ENCODE measurements around the gene PAK5. TPM values are rescaled to one million over a fixed set of nuclear protein-coding genes. Genes with fewer than 3 reads are reported as not detected.

The PAK5 gene
- total and polyA plus RNA-seq, 9 of the 15 experiments (the other 6 are each of a cell fraction or from before 2014, with no cell fraction given), result not detected

- Histone ChIP-seq H3K36me3 (ENCODE audit: control insufficient read depth, insufficient read depth, low read length) (no peaks in the 10 kb centered on the region), H3K4me2 (ENCODE audit: insufficient read depth, low read length) (no peak overlapping the region), H3K9me3 (replicated peaks; ENCODE audit: control insufficient read depth, insufficient read depth, low read depth, low read length) (no peaks in the 10 kb centered on the region), H3K4me1 (replicated peaks in 1 of 2; ENCODE audit: control insufficient read depth in 2 of 2, insufficient read depth in 2 of 2, low read length in 2 of 2) (no peaks in the 10 kb centered on the region), H3K27me3 (ENCODE audit: control insufficient read depth in 2 of 2, insufficient read depth in 2 of 2, low read length in 2 of 2) (no peaks in the 10 kb centered on the region), H3K27ac (ENCODE audit: extremely low read depth, low read depth, low read length) (no peak overlapping the region), H3K9me1 (ENCODE audit: control insufficient read depth, insufficient read depth, low read length) (no peaks in the 10 kb centered on the region), H3K4me3 (no peak overlapping the region), H3K9ac (ENCODE audit: insufficient read depth in 1 of 2, low read depth in 2 of 2, low read length in 2 of 2) (no peak overlapping the region), H3K79me2 (ENCODE audit: control insufficient read depth, insufficient read depth, low read length) (no peaks in the 10 kb centered on the region), H4K20me1 (replicated peaks; ENCODE audit: control insufficient read depth, insufficient read depth, low read length) (no peaks in the 10 kb centered on the region), H2AFZ (ENCODE audit: low read depth, low read length) (no peak overlapping the region)
- no peak for TF ChIP-seq CEBPZ (IDR thresholded peaks at IDR 0.05; ENCODE audit: borderline replicate concordance, low read depth, low read length)
- no peak for TF ChIP-seq YY1 (IDR thresholded peaks at IDR 0.05; ENCODE audit: borderline replicate concordance in 1 of 3, control insufficient read depth in 1 of 3, extremely low read depth in 1 of 3, insufficient read depth in 3 of 3, insufficient read length in 1 of 3, insufficient replicate concordance in 2 of 3, low read depth in 1 of 3, low read length in 2 of 3)
- TF ChIP-seq FOS (IDR thresholded peaks at IDR 0.05; ENCODE audit: extremely low read depth, insufficient read length), result no peak
- no peak for TF ChIP-seq THRAP3 (IDR thresholded peaks at IDR 0.05; ENCODE audit: borderline replicate concordance)
- TF ChIP-seq THRA (IDR thresholded peaks at IDR 0.05), result no peak
- no peak for TF ChIP-seq FOXM1 (IDR thresholded peaks at IDR 0.05; ENCODE audit: low read depth)
- TF ChIP-seq FOXM1 (CRISPR knock-in tag; IDR thresholded peaks at IDR 0.05; ENCODE audit: low read depth), result no peak
- POLR2A ChIA-PET, result no interaction called here
- ATAC-seq (no peak), FAIRE-seq (no peak), DNase-seq (ENCODE audit: extremely low read depth in 1 of 4, low spot score in 3 of 4) (no peak)
- CTCF ChIA-PET (ENCODE audit: low intra/inter-chr PET ratio), result no interaction called here
- no TSS peak for BruUV-seq (replicated peaks)
- in situ Hi-C loops (cut with MboI), result no loop called here
- 0% methylated on average over 1 of the region's 1 CpG for WGBS (ENCODE audit: insufficient coverage, low coverage, missing lambda C conversion rate)
- intact Hi-C loops (cut with micrococcal nuclease), result no loop called here
Measured at GRCh38 chr20:9590189-9590588, 248.7 kb downstream of the PAK5 start.
